ENCODE data around the gene SEBOX.

The SEBOX gene

GRCh38 chr17:28368915-28369683, 4.1 kb upstream of the SEBOX start:
- DNase-seq (ENCODE audit: low spot score) = no peak

DNA sequence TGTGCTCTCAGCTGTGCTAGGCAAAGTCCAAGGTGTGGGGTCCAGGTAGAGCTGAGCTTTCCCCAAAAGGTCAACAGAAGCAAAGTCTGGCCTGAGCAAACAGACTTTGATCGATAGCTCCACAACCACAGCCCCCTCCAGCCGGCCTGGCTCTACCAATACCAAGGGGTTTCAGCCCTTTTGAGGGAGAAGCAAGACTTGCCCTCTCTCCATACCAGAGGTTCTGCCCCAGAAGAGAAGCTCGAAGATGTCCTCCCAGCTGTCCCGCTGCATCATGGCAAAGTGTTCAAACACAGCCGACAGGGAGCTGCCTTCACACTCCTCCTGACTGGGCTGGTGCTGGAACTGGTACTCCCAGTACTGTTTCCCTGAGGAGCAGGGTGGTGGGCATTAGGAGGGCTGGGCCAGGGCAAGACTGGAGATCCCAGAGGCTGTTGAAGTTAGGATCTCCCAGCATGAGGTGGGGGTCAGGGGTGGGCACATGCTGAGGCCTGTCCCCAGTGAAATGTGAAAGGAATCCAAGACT, 3.4 kb upstream of the SEBOX start:
- DNase-seq (ENCODE audit: low spot score) = no peak

- no peak for DNase-seq (ENCODE audit: low spot score)
These were observed 2.8 kb upstream of the SEBOX start for GRCh38 chr17:28367641-28368305.

- no peak for DNase-seq (ENCODE audit: low spot score)
These were observed 1.6 kb upstream of the SEBOX start for GRCh38 chr17:28366605-28367004.

DNA sequence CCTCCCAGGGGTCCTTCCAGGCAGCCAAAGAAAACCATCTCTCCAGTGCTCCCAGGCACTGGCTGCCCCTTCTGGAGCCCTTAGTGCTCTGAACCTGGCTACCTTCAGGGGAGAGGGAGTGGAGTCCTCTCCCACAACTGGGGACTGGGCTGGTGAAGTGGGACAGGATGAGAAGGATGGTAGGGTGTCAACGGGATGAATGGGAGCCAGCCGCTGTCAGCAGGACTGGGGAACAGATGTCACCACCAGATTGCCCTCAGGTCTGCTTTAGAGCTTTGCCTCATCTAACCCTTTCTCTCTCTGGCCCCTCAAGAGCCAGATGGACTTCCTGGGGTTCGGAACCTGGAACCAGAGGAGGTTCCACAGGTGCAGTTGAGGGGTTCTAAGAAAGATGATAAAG, 488 bp upstream of the SEBOX start:
- no peak for DNase-seq (ENCODE audit: low spot score)

- DNase-seq (ENCODE audit: low spot score) = no peak
These were observed 986 bp downstream of the SEBOX start for GRCh38 chr17:28363776-28364650.

DNA sequence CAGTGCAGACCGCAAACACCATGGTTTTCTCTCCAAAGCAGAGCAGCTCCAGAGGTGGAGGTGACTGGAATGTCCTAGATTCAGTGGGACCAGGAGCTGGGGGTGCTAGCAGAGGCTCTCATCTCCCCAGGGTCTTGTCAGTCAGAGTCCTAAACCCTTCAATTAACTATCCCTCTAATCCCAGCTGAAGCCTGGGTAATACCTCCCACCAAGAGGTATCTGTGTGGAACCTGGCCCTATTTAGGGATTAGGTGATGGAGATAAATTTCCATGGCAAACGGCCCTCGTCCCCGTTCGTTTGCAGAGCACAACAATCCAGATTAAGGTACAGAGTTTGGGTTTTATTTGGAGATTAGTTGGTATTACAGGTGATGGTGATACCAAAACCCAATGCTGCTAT, 1.8 kb downstream of the SEBOX start:
- no peak for DNase-seq (ENCODE audit: low spot score)

GRCh38 chr17:28357901-28358197, 7.2 kb downstream of the SEBOX start:
- no peak for DNase-seq (ENCODE audit: low spot score)

DNA sequence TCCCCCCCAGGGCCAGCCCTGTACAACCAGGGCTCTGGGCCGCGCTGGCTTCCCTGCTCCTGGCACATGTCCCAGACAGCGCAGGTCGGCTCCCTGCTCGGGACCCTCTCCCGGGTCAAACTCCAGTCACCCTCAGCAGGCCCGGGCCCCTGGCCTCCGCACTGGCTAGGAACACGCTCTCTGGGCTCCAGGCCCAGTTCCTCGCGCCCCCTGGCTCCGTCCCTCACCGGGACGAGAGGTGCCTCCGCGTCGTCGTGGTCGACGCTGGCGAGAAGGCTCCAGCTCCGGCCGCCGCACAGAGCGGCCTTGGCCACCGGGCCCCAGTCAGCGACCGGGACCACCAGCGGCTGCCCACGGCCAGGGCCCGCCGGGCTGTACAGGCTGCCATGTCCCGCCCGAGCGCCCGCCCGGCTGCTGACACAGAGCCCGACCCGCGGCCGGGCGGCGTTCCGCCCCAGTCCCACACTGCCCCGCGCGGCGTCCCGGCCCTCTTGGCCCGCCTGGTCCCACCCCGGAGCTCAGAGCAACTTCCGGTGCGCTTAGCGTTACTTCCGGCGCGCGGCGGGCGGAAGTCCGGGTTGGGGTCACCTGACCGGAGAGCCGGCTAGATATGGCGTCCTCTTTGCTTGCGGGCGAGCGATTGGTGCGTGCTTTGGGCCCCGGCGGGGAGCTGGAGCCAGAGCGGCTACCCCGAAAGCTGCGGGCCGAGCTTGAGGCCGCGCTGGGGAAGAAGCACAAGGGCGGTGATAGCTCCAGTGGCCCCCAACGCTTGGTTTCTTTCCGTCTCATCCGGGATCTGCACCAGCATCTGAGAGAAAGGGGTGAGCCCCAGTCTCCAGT, 7.7 kb downstream of the SEBOX start, which contains the start of gene POLDIP2:
TSS of gene POLDIP2 (minus strand) at position 467 of the 840 bp plus-strand sequence. CDS start at position 388, 79 bp downstream.
- DNase-seq (ENCODE audit: low spot score) = peak; percentile 96

GRCh38 chr17:28350271-28350670, 14.7 kb downstream of the SEBOX start:
- no peak for DNase-seq (ENCODE audit: low spot score)

DNA sequence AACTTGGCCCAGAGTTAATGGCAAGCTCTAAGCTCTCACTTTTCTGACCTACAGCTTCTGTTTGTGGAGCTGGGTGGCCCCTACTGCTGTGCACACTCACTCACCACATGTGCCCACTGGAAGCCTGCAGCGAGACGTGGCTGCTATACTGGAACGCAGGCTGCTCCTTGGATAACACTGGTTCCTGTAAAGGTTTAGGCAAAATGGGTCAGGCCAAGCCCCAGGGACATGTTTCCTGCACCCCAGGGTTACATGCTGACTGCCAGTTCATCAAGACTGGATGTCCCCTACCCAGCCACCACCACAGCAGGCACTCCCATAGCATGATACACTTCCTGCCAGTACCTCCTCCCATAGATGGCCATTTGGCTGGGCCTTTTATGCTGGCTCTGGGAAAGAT, 16.0 kb downstream of the SEBOX start:
- DNase-seq (ENCODE audit: low spot score) = no peak

GRCh38 chr17:28347261-28347891, 17.6 kb downstream of the SEBOX start:
- no peak for DNase-seq (ENCODE audit: low spot score)

DNA sequence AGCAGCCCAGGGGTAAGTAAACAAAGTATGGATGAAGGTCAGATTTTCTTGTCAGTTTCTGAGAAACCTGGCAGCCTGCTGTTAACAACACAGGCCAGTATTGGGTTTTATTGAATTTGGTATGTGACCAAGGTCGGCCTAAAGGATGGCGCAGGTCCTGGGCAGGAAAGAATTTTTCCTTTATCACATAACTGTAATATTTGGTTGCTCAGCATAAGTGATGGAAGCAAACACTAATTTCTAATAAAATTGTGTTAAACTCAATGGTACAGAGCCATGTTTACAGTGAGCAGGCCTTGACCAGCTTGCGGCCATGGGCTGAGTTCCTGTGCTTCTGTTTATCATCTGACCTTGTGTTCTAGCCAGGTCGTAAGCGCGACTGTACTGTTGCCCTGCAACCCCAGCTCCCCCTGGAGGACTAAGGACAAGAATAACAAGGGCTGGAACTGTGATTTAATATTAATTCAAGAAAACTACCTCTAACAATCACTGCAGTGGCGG, 18.2 kb downstream of the SEBOX start:
- no peak for DNase-seq (ENCODE audit: low spot score)

GRCh38 chr17:28346199-28346580, 18.8 kb downstream of the SEBOX start:
- DNase-seq (ENCODE audit: low spot score) = no peak

GRCh38 chr17:28345419-28346198, 19.4 kb downstream of the SEBOX start:
- no peak for DNase-seq (ENCODE audit: low spot score)

DNA sequence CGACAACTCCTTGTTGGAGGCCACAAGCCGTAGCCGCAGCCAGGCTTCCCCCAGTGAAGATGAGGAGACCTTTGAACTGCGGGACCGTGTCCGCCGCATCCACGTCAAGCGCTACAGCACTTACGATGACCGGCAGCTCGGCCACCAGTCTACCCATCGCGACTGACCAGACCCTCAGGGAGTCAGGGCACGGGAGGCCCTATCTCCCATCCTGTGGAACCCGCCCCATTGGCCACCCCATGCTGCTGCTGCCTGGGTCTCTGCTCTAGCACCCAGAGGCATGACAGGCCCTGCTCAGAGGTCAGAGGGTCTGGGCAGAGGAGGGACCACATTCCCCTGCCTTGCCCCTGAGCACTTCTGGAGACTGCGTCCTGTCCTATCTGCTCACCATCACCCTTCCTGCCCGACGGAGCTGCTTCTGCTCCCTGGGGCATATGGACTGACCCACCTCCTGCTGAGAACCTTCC, 20.5 kb downstream of the SEBOX start:
- no peak for DNase-seq (ENCODE audit: low spot score)

DNA sequence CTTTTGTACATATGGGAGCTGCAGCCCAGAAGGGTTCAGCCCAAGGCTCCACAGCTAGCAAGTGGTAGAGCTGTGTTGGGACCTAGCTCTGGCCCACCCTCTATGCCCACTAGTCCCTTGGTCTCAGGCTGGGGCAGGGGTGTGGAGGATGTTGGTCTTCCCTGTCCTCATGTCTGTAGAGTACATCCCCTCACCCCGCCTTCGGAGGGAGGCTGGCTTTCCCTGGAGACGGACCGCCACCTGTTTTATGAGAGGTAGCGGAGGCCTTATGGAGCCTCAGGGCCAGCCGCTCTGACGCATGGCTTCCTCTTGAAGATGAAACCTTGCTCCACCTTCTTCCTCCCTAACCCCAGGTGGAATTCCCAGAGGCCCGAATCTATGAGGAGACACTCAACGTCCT, 21.0 kb downstream of the SEBOX start:
- no peak for DNase-seq (ENCODE audit: low spot score)

DNA sequence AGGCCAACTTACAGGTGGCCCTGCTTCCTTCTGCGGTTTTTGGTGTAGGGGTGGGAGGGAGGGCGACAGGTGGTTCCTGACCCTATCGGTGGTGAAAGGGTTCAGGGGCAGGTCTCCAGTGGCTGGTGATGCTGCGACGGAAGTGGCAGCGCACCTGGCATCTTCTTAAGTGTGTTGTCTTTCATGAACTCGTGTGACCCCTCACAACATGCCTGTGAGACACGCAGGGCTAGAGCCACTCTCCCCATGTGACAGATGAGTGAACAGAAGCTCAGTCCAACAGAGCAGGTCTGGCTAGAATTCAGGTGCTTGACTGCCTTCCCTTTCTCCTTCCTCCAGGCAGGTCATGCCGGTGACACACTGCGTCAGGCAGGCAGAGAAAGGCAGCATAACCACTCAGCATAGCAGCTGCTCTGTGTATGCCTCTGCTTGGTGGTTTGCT, 21.5 kb downstream of the SEBOX start:
- no peak for DNase-seq (ENCODE audit: low spot score)

GRCh38 chr17:28342313-28342712, 22.7 kb downstream of the SEBOX start:
- no peak for DNase-seq (ENCODE audit: low spot score)

DNA sequence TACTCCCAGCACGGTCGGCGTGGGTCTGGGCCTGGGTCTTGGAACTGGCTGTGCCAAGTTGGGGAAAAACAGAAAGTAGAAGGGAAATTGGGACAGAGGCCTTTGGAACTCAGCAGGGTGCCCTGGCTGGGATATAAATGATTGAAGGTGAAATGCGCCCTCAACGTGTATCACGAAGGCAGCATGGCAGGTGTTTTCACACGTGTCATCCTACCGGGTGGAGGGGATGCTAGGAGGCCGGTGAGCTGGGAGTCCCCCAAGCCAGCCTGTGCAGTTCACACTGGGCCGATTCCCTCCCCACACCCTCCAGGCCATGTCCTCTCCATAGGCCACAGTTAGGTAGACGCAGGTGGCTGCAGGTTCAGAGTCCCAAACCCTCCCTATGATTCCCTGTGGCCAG, 23.5 kb downstream of the SEBOX start:
- no peak for DNase-seq (ENCODE audit: low spot score)
